Cardiac fibroblast (primary cell): ENCODE measurements around the gene PRRT1.
"Not testable (repeated sequence)": the region's sequence is repeated elsewhere in the genome, so short reads cannot be mapped to it uniquely, and the experiment has no call there.

Experiments
- DNase-seq, 2 donors: peaks; one replicate each; pipeline versions ENCODE4 v3.0.0 to v3.0.0-alpha.2; 2010; ENCODE audit warnings: low read depth in 2 of 2
- H3K4me3 ChIP-seq, 2 donors: replicated peaks in 1 of 2; 1 replicate in 1 of 2; 2 replicates in 1 of 2; pipeline ENCODE4 v1.5.1; 2011; ENCODE audit warnings: low read depth in 2 of 2, low read length in 2 of 2, mild to moderate bottlenecking in 2 of 2, moderate library complexity in 1 of 2
- CTCF ChIP-seq: IDR thresholded peaks from one replicate; pipeline ENCODE4 v1.5.1; 2011; ENCODE audit warnings: low read depth, mild to moderate bottlenecking, low read length, inconsistent platforms

The PRRT1 gene

GRCh38 chr6:32107406-32107805 is 44.3 kb downstream of the PRRT1 start:
- TF ChIP-seq CTCF: no peak
- peak; percentile 30 to 83 for DNase-seq
- H3K4me3 ChIP-seq: no peak overlapping the region

GRCh38 chr6:32105433-32105832 is 46.3 kb downstream of the PRRT1 start:
- DNase-seq: peak in 1 of 2 donors; percentile 51
- H3K4me3 ChIP-seq: no peak overlapping the region
- TF ChIP-seq CTCF: no peak

GRCh38 chr6:32102255-32102654 is 49.5 kb downstream of the PRRT1 start:
- DNase-seq: no peak
- TF ChIP-seq CTCF: no peak
- H3K4me3 ChIP-seq: no peak overlapping the region

GRCh38 chr6:32100251-32100650 is 51.5 kb downstream of the PRRT1 start:
- DNase-seq, H3K4me3 ChIP-seq: not testable (repeated sequence)
